ENCODE data around the gene C4BPA.

DNA sequence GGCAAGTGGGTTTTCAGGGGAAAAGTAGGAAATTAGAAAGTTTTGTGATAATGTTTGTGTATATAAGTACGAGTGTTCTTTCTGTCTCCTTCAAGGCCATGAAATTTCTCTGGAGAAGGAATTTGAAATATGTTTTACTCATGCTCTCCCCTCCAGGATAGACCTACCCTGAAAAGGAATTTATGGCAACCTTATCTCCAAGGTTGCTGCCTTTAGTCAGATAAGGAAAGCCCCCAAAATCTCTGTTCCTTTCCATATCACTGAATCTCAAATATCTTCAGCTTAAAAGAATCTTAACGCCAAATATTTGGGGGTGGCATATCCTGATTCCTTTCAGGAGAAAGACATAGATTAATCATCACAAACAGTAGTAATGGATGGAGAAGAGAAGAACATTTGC, 15.9 kb upstream of the C4BPA start:
- TF ChIP-seq CTCF (IDR thresholded peaks at IDR 0.05) (no peak), POLR2A (IDR thresholded peaks at IDR 0.05) (no peak)

Measured in uterus (tissue), 2 donors.